IPS DF 19.7 (cell line): ENCODE data around the gene CDPF1.
A peak's percentile ranks its signal among the peaks of the same experiment; 100 is the strongest.
"Not testable (repeated sequence)": the region's sequence is repeated elsewhere in the genome, so short reads cannot be mapped to it uniquely, and the experiment has no call there.

Experiments used
- DNase-seq: peaks from one replicate; pipeline ENCODE4 v3.0.0-alpha.2; 2013; ENCODE audit warnings: low read depth, low spot score

Gene CDPF1

DNA sequence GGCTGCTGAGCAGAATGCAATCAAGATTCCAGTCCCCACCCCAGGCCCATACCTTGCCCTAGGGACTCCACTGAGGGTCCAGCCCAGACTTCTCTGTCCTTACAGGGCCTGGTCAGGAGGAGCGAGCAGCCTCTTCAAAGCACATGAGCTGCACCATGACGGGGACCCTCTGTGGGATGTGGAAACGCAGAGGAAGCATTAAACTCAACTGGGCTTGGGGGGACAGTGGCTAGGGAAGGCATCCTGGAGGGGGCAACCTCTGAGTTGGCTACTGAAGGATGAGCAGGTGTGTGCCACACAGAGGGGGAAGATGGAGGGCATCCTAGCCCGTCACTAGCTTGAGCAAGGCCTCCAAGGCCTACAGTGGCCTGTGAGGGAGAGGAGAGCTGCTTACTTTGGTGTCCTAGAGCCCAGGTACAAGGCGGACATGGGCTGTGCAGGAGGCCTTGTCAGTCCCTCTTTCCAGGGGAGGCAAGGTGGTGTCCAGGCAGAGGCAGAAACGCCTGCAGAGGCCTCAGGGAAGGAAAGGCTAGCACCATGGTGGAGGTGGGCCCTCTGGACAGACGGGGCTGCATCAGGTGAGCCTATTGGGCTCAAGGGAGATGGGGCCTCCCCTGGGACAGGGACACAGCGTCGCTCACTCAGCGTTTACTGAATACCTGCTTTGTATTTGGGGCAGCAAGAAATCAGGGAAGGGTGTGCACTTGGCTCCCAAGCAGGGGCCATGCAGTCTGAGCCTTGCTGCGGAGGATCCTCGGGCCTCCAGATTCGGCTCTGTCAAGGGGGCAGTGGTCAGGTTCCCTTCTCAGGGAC, 32.0 kb upstream of the CDPF1 start:
- DNase-seq: no peak

- no peak for DNase-seq
These were observed 31.0 kb upstream of the CDPF1 start for GRCh38 chr22:46280999-46281623.

- no peak for DNase-seq
These were observed 30.1 kb upstream of the CDPF1 start for GRCh38 chr22:46280063-46280817.

DNA sequence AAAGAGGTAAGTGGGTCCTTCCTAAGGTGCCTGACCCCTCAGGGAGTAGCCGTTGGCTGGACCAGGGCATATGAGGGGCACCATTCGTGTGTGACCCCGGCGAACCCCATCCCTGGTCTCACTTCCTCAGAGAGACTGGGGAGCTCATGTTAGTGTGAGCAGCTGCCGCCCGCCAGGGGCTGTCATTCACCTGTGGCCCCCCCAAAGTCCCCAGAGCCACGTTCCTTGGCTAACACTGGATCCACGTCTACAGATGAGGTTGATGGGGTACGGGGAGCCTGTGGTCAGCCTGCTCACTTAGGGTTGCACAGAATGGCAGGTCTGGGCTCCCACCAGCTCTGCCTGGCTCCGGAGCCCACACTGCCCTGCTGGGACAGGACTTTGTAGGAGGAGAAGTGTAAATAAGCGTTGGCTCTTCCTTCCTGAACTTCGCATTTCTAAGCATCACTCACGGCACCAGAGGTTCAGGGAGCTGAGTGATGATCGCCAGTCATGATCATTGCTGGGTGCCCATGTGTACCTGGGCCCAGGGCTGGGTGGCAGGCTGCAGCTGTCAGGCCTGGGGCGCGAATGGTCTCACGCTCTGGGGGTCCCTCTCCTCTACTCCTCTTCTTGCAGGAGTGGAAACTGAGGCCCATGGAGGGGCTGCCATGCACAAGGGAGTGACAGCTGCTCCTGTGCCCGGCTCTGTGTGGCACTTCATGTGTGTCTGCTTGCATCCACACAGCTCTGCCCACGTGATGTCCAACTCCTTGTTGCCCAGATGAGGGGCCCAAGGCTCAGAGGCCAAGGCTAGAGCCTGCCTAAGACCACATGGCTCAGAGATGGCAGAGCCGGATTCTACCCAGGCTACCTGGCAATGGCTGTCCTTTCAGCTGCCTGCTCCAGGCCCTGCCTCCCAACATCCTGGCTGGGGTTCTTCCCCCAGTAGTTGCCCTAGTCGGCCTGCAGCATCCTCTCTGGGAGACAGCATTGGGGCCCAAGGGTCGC, 28.9 kb upstream of the CDPF1 start:
- DNase-seq: no peak

DNA sequence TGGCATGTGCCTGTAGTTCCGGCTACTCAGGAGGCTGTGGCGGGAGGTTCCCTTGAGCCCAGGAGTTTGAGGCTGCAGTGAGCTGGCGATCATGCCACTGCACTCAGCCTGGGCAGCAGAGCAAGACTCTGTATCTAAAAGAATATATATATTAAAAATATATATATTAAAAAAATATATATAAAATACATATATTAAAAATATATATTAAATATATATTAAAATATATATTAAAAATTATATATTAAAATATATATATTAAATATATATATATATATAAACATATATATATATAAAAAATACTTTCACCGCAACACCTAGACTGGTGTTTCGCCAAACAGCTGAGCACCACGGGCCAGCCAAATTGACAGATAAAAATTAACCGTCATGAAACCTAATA, 26.5 kb upstream of the CDPF1 start:
- DNase-seq: no peak

GRCh38 chr22:46275455-46276122, 25.5 kb upstream of the CDPF1 start:
- no peak for DNase-seq

DNA sequence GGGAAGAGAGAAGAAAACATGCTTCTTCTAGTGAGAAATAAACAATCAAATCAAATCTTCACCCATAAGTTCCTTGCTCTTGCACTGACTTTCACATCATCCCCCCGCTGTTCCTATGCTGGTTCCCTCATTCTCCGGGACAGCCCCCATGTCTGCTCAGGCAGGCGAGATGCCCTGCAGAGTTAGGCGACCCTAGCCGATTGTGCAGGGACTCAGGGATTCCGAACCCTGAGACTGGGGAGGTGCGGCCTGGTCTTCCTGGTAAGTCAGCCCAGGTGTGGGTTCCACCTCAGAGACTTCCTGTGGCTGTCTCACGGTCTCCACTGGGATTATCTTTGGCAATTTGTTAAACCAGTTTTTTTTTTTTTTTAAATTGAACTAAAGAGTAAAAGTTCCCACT, 24.3 kb upstream of the CDPF1 start:
- no peak for DNase-seq

- no peak for DNase-seq
These were observed 23.5 kb upstream of the CDPF1 start for GRCh38 chr22:46273432-46274148.

DNA sequence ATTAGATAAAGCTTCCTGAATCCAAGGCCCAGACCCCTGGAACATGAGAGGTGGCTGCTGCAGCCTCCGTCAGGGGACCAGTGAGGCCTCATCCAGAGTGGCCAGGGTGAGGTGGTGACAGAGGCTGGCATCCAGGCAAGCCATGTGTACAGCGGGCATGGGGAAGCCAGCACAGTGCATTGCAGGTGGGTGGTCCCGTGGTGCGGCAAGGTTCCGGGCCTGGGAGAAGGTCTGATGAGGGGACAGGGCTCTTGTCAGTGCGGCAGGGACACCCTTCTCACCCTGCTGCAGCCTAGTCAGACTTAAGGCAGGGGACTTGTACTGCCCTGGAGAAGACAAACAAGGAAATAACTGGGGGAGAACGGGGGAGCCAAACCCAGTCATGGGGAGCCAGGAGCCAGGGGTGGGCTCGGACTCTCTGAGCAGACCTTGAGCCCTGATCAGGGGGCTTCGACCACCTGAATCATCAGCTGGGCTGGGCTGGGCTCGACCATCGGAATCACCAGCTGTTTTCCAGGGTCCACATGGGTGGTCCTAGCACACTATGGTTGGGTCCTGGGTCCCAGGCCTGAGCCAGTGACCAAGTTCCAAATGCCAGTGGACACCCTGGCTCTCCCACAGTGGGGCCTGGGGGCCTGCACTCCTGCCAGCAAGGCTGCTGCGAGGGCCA, 22.8 kb upstream of the CDPF1 start:
- DNase-seq: no peak

DNA sequence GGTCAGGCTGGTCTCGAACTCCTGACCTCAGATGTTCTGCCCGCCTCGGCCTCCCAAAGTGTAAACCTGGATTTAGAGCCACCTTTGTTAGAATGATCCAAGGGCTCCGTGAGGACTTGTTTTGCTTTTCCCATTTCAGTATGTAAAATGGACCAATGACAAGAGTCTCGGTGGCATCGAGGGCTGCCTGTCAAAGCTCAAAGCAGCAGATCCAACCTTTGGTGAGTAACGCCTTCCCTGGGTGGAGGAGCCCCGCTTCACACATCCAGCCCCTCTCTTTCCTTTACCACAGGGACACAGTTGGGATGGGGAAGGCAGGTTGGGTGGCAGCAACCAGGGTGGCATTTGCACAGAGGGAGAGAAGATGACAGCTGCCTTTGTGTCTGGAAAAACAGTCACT, 22.1 kb upstream of the CDPF1 start:
- DNase-seq: no peak

DNA sequence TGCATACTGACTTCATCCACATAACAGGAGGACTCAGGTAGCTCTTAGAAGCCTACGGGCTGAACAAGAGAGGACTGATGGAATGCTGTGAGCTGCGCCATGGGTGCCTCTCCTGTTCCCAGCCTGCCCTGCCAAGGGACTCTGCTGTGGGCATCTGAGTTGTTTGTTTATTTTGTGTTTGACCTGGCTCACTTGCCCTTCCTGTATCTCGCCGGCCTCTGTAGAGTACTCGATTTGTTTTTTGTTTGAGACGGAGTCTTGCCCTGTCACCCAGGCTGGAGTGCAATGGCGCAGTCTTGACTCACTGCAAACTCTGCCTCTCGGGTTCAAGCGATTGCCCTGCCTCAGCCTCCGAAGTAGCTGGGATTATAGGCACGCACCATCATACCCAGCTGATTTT, 19.5 kb upstream of the CDPF1 start:
- DNase-seq: no peak

DNA sequence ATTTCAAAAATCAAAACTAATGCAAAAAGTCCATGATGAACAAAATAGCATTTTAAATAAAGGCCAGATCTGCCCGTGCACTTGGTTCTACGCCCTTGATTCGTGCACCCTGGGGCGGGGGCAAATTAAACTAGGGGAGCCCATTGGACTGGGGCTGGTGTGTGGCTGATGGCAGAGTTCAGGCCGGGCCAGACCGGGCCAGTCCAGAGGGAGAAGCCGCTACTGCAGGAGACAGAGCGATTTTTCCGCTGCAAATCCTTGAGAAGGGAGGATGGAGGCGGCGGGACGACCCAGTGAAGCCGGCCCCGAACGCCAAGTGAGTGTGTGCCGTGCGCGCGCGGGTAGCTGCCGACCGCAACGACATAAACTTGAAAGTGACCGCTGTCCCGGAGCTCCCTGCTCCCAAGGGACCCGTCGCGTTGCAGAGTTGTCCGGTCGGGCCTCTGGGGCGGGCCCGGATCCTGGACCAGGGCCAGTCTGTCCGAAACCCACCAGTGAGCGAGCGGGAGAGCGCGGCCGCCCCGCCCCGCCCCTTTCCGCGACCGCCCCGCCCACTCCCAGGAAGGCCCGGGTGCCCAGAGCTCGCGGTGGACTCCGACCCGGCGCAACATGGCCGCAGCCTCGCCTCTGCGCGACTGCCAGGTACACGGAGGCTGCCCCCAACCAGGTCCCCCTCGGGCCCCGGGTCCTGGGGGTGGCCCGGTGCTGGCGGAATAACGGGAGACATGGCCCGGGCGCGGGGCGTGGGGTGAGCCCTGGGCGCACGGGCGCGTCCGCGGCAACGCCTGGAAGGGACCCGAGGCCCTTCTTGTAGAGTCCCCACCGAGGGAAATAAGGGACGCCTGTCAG, 17.6 kb upstream of the CDPF1 start, which contains the start of gene TTC38:
Gene TTC38, plus strand, starts transcription at position 578 of the 849 bp plus-strand sequence. Its CDS starts 32 bp downstream, at position 610.
- DNase-seq: no peak

DNA sequence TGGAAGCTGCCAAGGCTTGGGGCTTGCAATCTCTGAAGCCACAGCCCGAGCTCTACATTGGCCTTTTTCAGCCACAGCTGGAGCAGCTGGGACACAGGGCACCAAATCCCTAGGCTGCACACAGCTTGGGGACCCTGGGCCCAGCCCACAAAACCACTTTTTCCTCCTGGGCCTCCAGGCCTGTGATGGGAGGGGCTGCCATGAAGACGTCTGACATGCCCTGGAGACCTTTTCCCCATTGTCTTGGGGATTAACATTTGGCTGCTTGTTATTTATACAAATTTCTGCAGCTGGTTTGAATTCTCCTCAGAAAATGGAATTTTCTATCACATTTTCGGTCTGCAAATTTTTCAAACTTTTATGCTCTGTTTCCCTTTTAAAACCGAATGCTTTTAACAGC, 15.5 kb upstream of the CDPF1 start:
- not testable (repeated sequence) for DNase-seq

DNA sequence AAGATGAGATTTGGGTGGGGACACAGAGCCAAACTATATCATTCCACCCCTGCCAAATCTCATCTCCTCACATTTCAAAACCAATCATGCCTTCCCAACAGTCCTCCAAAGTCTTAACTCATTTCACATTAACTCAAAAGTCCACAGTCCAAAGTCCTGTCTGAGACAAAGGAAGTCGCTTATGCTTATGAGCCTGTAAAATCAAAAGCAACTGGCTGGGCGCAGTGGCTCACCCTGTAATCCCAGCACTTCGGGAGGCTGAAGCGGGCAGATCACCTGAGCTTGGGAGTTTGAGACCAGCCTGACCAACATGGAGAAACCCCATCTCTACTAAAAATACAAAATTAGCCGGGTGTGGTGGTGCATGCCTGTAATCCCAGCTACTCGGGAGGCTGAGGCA, 14.4 kb upstream of the CDPF1 start:
- not testable (repeated sequence) for DNase-seq

DNA sequence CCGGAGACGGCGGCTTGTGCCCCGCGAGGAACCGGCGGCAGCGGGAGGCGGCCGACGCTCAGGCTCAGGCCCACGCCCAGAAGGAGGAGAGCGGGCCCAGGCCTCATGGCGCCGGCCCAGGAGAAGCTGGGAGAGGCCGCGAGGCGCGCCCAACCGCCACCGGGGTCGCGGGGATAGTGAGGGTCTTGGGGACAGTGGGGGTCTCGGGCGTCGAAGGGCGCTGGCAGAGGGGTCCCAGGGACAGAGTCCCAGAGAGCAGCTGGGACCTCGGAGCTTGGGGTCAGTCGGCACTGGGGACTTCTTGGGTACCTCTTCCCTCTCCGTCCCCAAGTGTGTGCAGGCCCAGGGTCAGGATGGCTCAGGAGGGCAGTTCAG, 13.1 kb upstream of the CDPF1 start, which contains the start of gene PKDREJ:
Gene PKDREJ, minus strand, starts transcription at position 128 of the 375 bp plus-strand sequence. Its CDS starts 21 bp downstream, at position 107.
- no peak for DNase-seq

DNA sequence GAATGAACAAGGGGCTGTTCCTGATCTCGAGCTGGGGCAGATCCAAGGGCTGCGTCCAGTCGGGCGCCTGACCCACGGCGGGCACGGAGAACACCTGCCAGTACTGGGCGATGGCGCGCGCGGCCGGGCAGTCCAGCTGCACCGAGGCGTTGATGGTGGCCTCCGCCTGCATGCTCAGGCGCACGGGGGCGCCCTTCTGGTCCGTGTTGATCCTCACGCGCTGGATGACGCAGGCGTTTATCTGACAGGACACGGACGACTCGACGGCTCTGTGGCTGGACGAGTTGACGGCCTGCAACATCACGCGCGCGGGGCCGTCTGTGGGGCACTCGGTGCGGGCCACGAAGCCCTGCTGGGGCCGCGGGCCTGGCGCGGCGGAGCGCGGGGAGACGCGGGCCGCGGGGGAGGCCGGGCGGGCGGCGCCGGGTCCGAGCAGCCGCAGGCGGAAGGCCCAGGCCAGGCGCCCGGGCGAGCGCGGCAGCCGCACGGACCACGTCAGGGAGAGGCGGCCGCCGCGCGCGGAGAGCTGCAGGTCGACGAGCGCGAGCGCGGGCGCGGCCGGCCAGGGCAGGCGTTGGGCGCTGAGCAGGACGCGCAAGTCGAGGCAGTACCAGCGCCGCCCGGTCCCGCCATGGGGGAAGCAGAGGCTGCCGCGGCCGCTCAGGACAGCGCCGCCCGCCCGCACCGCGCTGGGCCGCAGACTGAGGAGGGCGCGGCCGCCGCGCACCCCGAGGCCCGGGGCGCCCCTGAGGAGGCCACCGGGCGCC, 12.5 kb upstream of the CDPF1 start:
- DNase-seq: peak; percentile 63

GRCh38 chr22:46260038-46260437, 9.9 kb upstream of the CDPF1 start:
- DNase-seq: no peak

DNA sequence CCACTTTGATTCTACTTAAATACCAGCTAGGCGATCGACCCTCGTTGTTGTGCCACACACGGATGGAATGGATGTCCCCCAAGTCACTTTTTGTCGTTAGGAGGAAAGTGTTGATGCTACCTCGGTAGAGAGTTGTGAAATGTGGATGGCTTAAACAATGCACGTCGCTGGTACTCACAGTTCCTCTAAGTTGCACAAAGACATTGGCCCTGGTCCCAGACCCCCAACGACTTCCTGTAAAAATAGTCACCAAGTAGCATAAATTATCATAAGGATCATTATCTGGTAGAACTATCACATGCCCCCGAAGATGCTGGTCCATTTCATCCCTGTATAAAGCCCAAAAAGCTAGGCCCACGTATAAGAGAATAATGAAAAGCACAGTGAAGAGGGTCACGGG, 9.3 kb upstream of the CDPF1 start:
- no peak for DNase-seq
